ENCODE data around the gene GRK2.

The GRK2 gene

DNA sequence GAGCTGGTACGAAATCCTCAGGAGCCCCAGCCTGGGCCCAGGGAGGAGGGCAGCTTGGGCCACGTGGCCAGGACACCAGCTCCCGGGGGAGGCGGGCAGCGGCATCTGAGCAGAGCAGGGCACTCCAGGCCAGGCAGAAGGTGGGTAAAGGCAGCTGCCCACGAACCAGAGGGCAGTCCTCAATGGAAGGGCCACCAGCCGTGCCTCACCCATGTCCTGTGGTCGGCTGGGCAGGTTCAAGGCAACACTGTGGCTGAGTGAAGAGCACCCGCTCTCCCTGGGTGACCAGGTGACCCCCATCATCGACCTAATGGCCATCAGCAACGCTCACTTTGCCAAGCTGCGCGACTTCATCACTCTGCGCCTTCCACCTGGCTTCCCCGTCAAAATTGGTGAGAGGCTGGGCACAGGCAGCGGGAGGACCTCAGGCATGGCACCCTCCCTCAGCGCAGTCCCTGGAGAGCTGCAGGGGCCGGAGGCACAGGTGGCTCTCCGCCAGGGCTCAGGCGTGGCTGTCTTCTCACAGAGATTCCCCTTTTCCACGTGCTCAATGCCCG, 34.6 kb downstream of the GRK2 start:
- in situ Hi-C loops (cut with HindIII; ENCODE audit: low sequenced_read_pairs) = no loop called here
- DNase-seq (ENCODE audit: low read depth, low spot score) = no peak
- TF ChIP-seq, protein P1, sequence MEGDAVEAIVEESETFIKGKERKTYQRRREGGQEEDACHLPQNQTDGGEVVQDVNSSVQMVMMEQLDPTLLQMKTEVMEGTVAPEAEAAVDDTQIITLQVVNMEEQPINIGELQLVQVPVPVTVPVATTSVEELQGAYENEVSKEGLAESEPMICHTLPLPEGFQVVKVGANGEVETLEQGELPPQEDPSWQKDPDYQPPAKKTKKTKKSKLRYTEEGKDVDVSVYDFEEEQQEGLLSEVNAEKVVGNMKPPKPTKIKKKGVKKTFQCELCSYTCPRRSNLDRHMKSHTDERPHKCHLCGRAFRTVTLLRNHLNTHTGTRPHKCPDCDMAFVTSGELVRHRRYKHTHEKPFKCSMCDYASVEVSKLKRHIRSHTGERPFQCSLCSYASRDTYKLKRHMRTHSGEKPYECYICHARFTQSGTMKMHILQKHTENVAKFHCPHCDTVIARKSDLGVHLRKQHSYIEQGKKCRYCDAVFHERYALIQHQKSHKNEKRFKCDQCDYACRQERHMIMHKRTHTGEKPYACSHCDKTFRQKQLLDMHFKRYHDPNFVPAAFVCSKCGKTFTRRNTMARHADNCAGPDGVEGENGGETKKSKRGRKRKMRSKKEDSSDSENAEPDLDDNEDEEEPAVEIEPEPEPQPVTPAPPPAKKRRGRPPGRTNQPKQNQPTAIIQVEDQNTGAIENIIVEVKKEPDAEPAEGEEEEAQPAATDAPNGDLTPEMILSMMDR (IDR thresholded peaks at IDR 0.05; ENCODE audit: low read depth, low read length) = no peak
- H3K4me3 ChIP-seq (ENCODE audit: low read depth, low read length) = no peak overlapping the region

- in situ Hi-C loops (cut with HindIII; ENCODE audit: low sequenced_read_pairs) = no loop called here
- no peak overlapping the region for H3K4me3 ChIP-seq (ENCODE audit: low read depth, low read length)
- TF ChIP-seq, protein P1 (IDR thresholded peaks at IDR 0.05; ENCODE audit: low read depth, low read length) = no peak
- DNase-seq (ENCODE audit: low read depth, low spot score) = no peak
Measured at GRCh38 chr11:67301313-67301921, 35.1 kb downstream of the GRK2 start.

GRCh38 chr11:67301951-67302516, 35.8 kb downstream of the GRK2 start:
- DNase-seq (ENCODE audit: low read depth, low spot score) = peak; percentile 76
- H3K4me3 ChIP-seq (ENCODE audit: low read depth, low read length) = no peak overlapping the region
- TF ChIP-seq, protein P1 (IDR thresholded peaks at IDR 0.05; ENCODE audit: low read depth, low read length) = no peak
- in situ Hi-C loops (cut with HindIII; ENCODE audit: low sequenced_read_pairs) = no loop called here

GRCh38 chr11:67302571-67303131, 36.4 kb downstream of the GRK2 start:
- DNase-seq (ENCODE audit: low read depth, low spot score) = peak; percentile 70
- TF ChIP-seq, protein P1 (IDR thresholded peaks at IDR 0.05; ENCODE audit: low read depth, low read length) = no peak
- H3K4me3 ChIP-seq (ENCODE audit: low read depth, low read length) = peak overlapping the region; percentile 53
- in situ Hi-C loops (cut with HindIII; ENCODE audit: low sequenced_read_pairs) = no loop called here

- peak; percentile 54 for DNase-seq (ENCODE audit: low read depth, low spot score)
- in situ Hi-C loops (cut with HindIII; ENCODE audit: low sequenced_read_pairs) = no loop called here
- H3K4me3 ChIP-seq (ENCODE audit: low read depth, low read length) = peak within 1 kb of the TSS; percentile 53
- TF ChIP-seq, protein P1 (IDR thresholded peaks at IDR 0.05; ENCODE audit: low read depth, low read length) = no peak
Measured at GRCh38 chr11:67303132-67303834, 37.0 kb downstream of the GRK2 start, which contains the start of gene SSH3. TSS of gene SSH3 (plus strand) at chr11:67303530. CDS start at chr11:67303626, 96 bp downstream.

GRCh38 chr11:67303835-67304411, 37.6 kb downstream of the GRK2 start:
- in situ Hi-C loops (cut with HindIII; ENCODE audit: low sequenced_read_pairs) = no loop called here
- peak overlapping the region; percentile 53 for H3K4me3 ChIP-seq (ENCODE audit: low read depth, low read length)
- TF ChIP-seq, protein P1 (IDR thresholded peaks at IDR 0.05; ENCODE audit: low read depth, low read length) = no peak
- DNase-seq (ENCODE audit: low read depth, low spot score) = no peak

Data from astrocyte of the spinal cord (primary cell).